HG02623 (cell line): ENCODE results near the gene CLEC16A.

Experiments
- ATAC-seq: cut with Tn5 transposase; IDR thresholded peaks from one replicate; pipeline ENCODE4 v1.9.1; 2021; ENCODE audit warnings: moderate library complexity; ENCODE audit not compliant: unreplicated experiment

CLEC16A gene

GRCh38 chr16:11010575-11011221, 66.3 kb downstream of the CLEC16A start:
- ATAC-seq = no peak

- ATAC-seq = no peak
Observed at GRCh38 chr16:11011326-11011725, 67.0 kb downstream of the CLEC16A start.

- ATAC-seq = no peak
Observed at GRCh38 chr16:11012841-11013240, 68.5 kb downstream of the CLEC16A start.

GRCh38 chr16:11014136-11014535, 69.8 kb downstream of the CLEC16A start:
- no peak for ATAC-seq

GRCh38 chr16:11015076-11015475, 70.7 kb downstream of the CLEC16A start:
- no peak for ATAC-seq

GRCh38 chr16:11015607-11016006, 71.2 kb downstream of the CLEC16A start:
- ATAC-seq = no peak

- ATAC-seq = no peak
Observed at GRCh38 chr16:11016524-11016988, 72.2 kb downstream of the CLEC16A start.

GRCh38 chr16:11016993-11017392, 72.6 kb downstream of the CLEC16A start:
- no peak for ATAC-seq

- no peak for ATAC-seq
Observed at GRCh38 chr16:11017499-11017898, 73.1 kb downstream of the CLEC16A start.

- ATAC-seq = no peak
Observed at GRCh38 chr16:11020388-11020787, 76.0 kb downstream of the CLEC16A start.

- ATAC-seq = no peak
Observed at GRCh38 chr16:11020792-11021551, 76.6 kb downstream of the CLEC16A start.

- ATAC-seq = no peak
Observed at GRCh38 chr16:11022002-11022401, 77.6 kb downstream of the CLEC16A start.

- no peak for ATAC-seq
Observed at GRCh38 chr16:11023262-11024039, 79.1 kb downstream of the CLEC16A start.

- no peak for ATAC-seq
Observed at GRCh38 chr16:11024333-11025053, 80.1 kb downstream of the CLEC16A start.

- ATAC-seq = peak; percentile 76
Observed at GRCh38 chr16:11025120-11025531, 80.8 kb downstream of the CLEC16A start.

- no peak for ATAC-seq
Observed at GRCh38 chr16:11029948-11030347, 85.6 kb downstream of the CLEC16A start.

GRCh38 chr16:11030990-11031510, 86.7 kb downstream of the CLEC16A start:
- no peak for ATAC-seq

- ATAC-seq = no peak
Observed at GRCh38 chr16:11032000-11032921, 87.9 kb downstream of the CLEC16A start.

- no peak for ATAC-seq
Observed at GRCh38 chr16:11032922-11033291, 88.5 kb downstream of the CLEC16A start.
